NCI-H2196 (cell line): ENCODE results near the gene PRKCE.
A peak's percentile ranks its signal among the peaks of the same experiment; 100 is the strongest.

ENCODE experiments used
- DNase-seq: peaks from one replicate; lab custom pipeline; 2025; ENCODE audit not compliant: unreplicated experiment; lab: John Stamatoyannopoulos, UW

The PRKCE gene

DNA sequence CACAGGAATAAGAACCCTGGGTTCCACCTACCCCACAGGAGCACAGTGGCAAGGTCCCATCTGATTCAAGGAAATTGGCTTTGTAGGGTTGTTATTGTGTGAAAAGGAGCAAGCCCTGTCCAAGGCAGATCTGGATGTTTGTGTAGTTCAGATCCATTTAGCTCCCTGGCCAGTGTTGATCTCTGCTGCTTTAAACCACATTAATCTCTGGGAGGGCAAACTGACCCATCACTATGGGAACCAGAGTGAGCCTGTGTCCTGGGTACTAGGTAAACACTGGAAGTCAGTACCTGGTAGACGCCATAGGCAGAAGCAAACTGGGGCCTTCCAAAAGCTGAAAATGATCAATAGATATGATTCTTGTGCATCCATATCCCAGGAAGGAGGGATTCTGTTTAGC is 374.2 kb downstream of the PRKCE start:
- DNase-seq: no peak

DNA sequence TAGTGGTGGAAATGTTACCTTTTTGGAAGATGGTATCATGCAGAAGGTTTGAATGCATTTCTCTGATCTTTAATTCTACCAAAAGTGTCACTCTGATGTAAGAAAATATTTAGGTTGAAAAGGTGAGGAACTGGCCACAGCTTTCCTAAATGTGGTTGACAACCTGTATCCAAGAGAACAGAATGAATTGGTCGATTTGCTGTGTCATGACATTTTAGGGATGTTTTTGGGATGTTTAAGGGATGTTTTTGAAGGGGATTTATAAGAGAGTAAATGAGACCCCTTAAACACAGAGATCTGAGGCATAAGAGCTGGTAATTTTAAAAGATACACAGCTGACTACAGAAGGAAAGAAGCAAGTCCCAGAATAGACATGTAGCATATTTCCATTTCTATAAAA is 375.0 kb downstream of the PRKCE start:
- DNase-seq: no peak

DNA sequence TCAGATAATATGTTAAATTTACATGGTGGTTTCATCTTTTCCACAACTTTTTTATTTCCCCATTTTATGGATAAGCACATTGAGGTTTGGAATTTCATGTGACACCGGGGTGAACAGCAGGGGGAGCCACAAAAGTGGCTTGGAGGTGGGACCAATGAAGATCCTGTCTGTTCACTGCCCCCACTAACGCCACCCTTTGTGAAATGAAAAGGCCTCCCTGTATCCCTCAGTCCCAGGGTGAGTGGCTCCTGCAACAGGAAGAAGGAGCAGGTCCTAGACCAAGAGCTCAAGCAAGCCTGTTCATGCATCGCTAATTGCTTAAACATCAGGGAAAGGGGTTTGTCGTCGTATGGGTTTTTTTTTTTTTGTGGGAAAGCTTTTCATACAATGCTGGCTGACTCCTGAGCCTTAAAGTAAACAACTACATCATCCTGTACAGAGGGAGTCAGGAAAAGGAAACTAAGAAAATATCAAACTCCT is 377.9 kb downstream of the PRKCE start:
- peak; percentile 21 for DNase-seq

GRCh38 chr2:46030330-46030729 is 378.9 kb downstream of the PRKCE start:
- DNase-seq: no peak

DNA sequence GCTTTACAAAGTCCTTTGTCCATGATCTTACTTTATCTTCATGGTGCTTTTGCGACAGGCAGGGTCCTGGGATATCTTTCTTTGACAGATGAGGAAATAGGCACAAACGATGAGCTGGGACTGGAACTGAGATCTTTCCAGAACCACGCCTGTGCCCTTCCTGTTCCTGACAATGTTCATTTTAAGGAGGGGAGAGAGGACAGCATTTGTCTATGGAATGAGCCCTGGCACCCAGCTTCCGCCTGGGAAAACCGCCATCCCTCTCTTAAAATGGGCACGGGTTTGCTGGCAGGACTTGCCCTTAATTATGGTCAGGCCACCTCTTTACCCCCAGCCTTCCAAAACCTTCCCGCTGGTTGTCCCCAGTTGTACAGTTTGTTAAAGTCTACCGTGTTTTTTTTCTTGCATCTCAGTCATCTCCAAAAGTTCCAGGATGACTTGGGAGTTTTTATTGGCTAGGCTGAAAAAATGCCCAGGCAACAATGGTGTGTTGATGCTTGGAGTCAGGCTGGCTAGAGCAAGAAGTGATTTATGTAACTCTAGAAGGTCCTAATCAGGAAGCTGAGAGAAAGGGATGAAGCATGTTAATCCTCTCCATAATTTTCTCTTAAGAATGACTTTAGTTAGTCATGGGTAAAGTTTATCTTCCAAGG is 380.8 kb downstream of the PRKCE start:
- DNase-seq: no peak

DNA sequence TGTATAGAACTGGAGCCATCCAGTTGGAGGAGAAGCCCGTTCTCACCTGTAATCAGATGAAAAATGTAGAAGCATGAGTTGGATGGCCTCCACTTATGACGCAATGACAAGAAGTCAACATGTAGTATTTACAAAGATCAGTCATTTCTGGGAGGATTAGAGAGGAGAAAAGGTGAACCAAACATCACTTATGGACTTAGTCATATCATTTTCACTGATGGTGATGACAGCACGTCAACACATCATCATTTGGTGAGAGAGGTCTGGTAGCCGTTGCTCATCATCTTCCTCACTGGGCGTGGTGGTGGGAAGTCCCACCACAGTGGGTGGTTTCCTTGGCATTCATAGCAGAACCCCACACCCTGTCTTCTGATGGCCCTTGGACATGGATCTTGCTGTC is 381.5 kb downstream of the PRKCE start:
- no peak for DNase-seq

GRCh38 chr2:46034535-46034934 is 383.1 kb downstream of the PRKCE start:
- DNase-seq: no peak

- DNase-seq: no peak
Measured at GRCh38 chr2:46036929-46037328, 385.5 kb downstream of the PRKCE start.

- DNase-seq: no peak
Measured at GRCh38 chr2:46039543-46040303, 388.2 kb downstream of the PRKCE start.

DNA sequence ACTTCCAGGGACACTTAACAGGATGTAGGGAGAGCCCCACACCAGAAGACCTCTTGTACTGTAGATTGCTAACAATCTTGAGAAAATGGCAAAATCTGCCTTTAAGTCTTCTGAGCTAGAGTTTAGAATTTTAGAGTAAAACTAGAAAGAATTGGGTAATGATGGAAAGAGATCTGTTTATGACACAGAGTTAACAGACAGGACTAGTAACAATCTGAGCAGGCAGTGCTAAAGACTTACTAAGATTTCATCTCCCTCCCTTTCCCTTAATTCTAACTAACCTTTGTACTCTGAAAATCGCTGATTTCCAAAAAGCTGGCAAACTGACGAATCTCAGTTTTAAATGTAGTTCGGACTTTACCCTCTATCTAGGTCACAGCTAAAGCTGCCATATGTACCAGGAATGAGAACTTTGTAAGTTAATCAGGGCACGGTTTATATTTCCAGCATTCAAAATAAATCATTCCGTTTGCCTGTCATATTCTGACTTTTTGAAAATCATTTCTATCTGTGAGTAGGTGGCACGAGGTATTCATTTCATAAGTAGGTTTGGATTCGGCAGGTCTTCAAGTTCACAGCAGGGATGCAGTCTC is 389.2 kb downstream of the PRKCE start:
- no peak for DNase-seq

DNA sequence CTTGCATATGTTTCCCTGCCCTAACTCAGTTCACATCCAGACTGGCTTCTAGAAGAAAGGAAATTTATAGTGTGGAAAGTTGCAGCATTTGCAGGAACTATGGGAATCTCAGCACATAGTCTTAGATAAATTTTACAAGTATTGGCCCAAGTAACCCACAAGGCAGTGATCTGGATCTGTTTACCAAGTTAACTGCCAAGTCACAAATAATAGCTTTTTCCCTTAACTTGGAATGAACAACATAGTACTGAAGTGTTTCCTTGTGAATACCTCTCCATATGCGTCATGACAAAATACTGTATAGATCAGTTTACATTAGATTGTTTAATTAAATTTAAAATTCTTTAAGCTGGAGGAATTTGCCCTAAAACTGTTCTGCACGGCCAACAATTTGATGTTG is 390.0 kb downstream of the PRKCE start:
- no peak for DNase-seq

- DNase-seq: no peak
Measured at GRCh38 chr2:46042207-46042637, 390.7 kb downstream of the PRKCE start.

- no peak for DNase-seq
Measured at GRCh38 chr2:46042711-46043110, 391.2 kb downstream of the PRKCE start.

DNA sequence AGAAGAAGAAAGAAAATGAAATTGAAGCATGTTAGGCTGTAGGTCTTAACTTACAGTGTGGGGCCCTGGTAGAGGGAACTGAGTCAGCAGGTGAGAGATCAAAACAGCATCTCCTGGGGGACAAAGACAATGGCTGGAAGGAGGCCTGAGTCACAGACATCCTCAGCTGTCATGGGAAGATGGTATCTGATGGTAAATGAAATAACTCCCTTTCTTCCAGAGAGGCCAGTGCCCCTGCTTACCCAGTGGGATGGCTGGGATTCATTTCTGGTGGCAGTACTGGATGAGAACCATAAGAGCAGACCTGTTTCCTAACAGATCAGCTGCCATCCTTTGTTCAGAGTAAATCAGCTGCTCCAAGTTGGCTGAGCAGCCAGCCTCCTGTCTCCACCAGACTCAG is 394.4 kb downstream of the PRKCE start:
- no peak for DNase-seq

- DNase-seq: no peak
Measured at GRCh38 chr2:46047290-46047689, 395.8 kb downstream of the PRKCE start.

- DNase-seq: no peak
Measured at GRCh38 chr2:46048693-46049092, 397.2 kb downstream of the PRKCE start.

- DNase-seq: no peak
Measured at GRCh38 chr2:46050027-46050426, 398.6 kb downstream of the PRKCE start.

DNA sequence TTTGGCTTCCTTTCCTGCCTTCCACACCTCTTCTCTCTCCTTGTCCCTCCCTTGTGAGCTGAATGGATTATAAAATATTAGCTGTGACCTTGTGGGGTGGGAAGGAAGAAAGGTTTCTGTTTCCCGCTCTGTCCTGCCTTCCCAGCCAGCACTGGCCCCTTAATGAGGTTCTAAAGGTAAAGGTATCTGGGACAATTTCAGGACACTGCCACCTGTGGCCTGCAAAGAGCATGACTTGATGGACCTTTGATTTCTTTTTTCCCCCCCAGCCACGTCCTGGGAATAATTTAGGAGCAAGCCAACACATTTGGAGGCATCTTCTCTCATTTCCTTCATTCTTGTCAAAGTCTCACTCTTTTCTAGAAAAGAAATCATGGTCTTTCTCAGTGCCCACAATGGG is 399.0 kb downstream of the PRKCE start:
- no peak for DNase-seq

GRCh38 chr2:46051085-46051484 is 399.6 kb downstream of the PRKCE start:
- DNase-seq: no peak

- no peak for DNase-seq
Measured at GRCh38 chr2:46053564-46053963, 402.1 kb downstream of the PRKCE start.

DNA sequence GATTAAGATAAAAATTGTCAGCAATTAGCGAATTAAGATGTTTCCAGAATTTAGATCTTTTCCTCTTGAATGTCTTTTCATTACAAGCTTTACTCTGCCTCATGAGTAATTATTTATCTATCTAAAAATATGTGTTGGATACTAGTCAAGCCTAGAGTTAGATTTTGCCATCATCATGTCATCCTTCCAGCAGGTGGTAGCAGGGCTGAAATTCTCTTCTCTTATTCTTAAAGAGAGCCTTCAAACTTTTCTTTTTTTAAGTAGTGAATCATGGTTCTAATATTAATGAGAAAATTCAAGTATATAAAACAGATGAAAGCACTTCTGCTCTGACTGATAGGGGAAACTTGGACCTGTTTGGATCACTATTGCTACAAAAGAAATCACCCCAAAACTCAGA is 405.1 kb downstream of the PRKCE start:
- DNase-seq: no peak

- DNase-seq: no peak
Measured at GRCh38 chr2:46058140-46058539, 406.7 kb downstream of the PRKCE start.
